ENCODE measurements around the gene SLC22A16.

GRCh38 chr6:110428153-110428552, 48.3 kb downstream of the SLC22A16 start:
- TF ChIP-seq CTCF (IDR thresholded peaks at IDR 0.05; ENCODE audit: low read depth, low read length, missing input control): no peak
- TF ChIP-seq ATF3 (IDR thresholded peaks at IDR 0.05): no peak
